Bronchial epithelial cell (primary cell): ENCODE data around the gene PKHD1. TPM values are rescaled to one million over a fixed set of nuclear protein-coding genes. Genes with fewer than 3 reads are reported as not detected.
"Not testable (repeated sequence)": the region's sequence is repeated elsewhere in the genome, so short reads cannot be mapped to it uniquely, and the experiment has no call there.

ENCODE experiments used
- DNase-seq: peaks from one replicate; pipeline ENCODE4 v3.0.0-alpha.2; 2010; ENCODE audit warnings: low read depth
- FAIRE-seq: peaks from 2 replicates; lab custom pipeline; 2011; peaks lifted over from hg19 to GRCh38; lab: Jason Lieb, UNC
- H3K27me3 ChIP-seq: 2 replicates; pipeline ENCODE4 v1.5.1; 2011; ENCODE audit warnings: low read length; ENCODE audit not compliant: control insufficient read depth, insufficient read depth
- H3K36me3 ChIP-seq: 2 replicates; pipeline ENCODE4 v1.5.1; 2011; ENCODE audit warnings: low read length; ENCODE audit not compliant: control insufficient read depth, insufficient read depth
- H3K4me3 ChIP-seq: 2 replicates; pipeline ENCODE4 v1.5.1; 2011; ENCODE audit warnings: mild to moderate bottlenecking, low read depth, low read length, control low read depth
- total RNA-seq: library from RNA; depleted of rRNA; stranded (reverse); fragments of >200 nt; gene quantifications from 2 replicates; pipeline ENCODE4 v1.2.1, GENCODE V29; 2014
- TF ChIP-seq, protein P1 (sequence below): IDR thresholded peaks from 2 replicates; pipeline ENCODE4 v1.5.1; 2011; ENCODE audit warnings: mild to moderate bottlenecking, moderate library complexity, low read length, control low read depth, inconsistent platforms; ENCODE audit not compliant: insufficient read depth, severe bottlenecking

Gene PKHD1
- total RNA-seq, 1 donor from 2014 or later, result not detected

DNA sequence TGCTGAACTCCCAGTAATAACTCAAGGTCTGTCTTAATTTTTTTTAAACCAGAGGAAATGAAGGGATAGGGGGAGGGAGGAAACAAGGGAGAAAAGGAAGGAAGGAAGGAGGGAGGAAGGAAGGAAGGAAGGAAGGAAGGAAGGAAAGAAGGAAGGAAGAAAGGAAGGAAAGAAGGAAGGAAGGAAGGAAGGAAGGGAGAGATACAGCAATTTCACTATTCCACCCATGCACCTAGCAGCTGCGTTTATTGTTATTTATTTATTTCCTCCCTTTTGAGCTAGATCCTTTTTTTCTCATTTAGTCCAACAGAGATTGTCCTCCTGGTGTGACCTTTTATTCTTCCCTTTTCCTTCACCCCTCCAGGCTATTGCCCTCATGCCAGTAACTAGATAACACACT is 97.6 kb downstream of the PKHD1 start:
- TF ChIP-seq, protein P1, sequence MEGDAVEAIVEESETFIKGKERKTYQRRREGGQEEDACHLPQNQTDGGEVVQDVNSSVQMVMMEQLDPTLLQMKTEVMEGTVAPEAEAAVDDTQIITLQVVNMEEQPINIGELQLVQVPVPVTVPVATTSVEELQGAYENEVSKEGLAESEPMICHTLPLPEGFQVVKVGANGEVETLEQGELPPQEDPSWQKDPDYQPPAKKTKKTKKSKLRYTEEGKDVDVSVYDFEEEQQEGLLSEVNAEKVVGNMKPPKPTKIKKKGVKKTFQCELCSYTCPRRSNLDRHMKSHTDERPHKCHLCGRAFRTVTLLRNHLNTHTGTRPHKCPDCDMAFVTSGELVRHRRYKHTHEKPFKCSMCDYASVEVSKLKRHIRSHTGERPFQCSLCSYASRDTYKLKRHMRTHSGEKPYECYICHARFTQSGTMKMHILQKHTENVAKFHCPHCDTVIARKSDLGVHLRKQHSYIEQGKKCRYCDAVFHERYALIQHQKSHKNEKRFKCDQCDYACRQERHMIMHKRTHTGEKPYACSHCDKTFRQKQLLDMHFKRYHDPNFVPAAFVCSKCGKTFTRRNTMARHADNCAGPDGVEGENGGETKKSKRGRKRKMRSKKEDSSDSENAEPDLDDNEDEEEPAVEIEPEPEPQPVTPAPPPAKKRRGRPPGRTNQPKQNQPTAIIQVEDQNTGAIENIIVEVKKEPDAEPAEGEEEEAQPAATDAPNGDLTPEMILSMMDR, result no peak
- Histone ChIP-seq H3K27me3 (no peaks in the 10 kb centered on the region), H3K36me3 (no peaks in the 10 kb centered on the region), H3K4me3 (no peak overlapping the region)
- DNase-seq (no peak), FAIRE-seq (no peak)

DNA sequence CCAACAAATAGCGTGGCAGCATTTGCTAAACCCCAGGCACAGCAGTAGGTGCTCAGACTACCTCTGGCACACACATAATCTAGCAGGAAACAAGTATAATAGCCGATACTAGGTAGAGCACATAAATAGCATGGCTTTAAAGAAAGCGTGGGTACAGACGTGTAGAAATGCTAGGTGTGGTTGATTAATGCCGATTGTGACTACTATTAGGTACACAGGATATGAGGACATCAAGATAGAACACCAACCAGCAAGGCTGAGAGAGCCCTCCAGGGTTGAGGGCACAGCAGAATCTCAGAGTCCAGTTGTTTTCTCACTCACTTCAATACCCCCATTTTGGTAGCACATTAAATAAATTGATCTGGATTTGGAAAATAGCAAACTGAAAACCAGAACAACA is 100.5 kb downstream of the PKHD1 start:
- DNase-seq (no peak), FAIRE-seq (no peak)
- H3K27me3 ChIP-seq, result no peaks in the 10 kb centered on the region
- no peaks in the 10 kb centered on the region for H3K36me3 ChIP-seq
- H3K4me3 ChIP-seq, result no peak overlapping the region
- TF ChIP-seq, protein P1, result no peak

DNA sequence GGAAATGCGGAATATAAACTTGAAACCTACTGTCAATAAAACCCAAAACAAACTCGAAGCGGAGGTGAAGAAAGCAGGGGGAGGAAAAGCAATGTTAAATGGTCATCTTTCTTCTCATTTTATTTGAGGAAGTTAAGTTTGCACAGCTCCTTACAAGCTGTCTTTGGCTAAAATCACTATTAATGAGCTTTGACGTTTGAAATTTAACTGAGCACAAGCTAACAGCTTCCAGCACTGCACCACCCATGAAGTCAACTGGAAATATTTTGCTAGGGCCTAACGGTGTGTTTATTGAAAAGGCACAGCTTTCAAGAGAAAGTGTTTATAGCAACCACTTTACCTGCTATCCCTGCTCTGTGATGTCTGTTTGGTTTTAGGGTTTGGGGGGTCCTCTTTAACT is 103.8 kb downstream of the PKHD1 start:
- FAIRE-seq (no peak), DNase-seq (no peak)
- H3K4me3 ChIP-seq, result no peak overlapping the region

DNA sequence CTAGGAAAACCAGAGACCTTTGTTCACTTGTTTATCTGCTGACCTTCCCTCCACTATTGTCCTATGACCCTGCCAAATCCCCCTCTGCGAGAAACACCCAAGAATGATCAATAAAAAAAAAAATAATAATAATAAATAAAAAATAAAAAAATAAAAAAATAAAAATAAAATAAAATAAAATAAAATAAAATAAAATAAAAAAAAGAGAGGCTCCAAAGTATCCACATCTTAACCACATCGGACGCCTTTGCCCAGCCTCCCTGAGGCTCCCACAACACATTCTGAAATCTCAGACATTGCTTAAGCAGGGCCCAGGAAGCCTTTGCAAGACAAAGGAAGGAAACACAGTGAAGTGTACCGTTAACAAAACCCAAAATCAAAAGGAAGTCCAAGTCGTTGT is 104.7 kb downstream of the PKHD1 start:
- not testable (repeated sequence) for H3K36me3 ChIP-seq, H3K27me3 ChIP-seq, H3K4me3 ChIP-seq, FAIRE-seq, DNase-seq

More for the DNA sequence above, 103.8 kb downstream of the PKHD1 start:
- TF ChIP-seq, protein P1, result no peak
- Histone ChIP-seq H3K27me3 (no peaks in the 10 kb centered on the region), H3K36me3 (no peaks in the 10 kb centered on the region)

DNA sequence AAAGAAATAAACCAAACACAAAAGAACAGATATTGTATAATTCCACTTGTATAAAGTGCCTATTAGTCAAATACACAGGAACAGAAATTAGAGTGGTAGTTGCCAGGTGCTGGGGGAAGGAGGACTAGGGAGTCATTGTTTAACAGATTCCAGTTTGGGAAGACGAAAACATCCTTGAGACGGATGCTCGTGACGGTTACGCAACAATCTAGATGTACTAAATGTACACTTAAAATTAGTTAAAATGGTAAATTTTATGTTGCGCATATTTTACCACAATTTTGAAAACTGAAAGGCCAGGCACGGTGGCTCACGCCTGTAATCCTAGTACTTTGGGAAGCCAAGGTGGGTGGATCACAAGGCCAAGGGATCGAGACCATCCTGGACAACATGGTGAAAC is 111.0 kb downstream of the PKHD1 start:
- H3K36me3 ChIP-seq, result no peaks in the 10 kb centered on the region
- no peak overlapping the region for H3K4me3 ChIP-seq
- TF ChIP-seq, protein P1, result no peak
- FAIRE-seq (no peak), DNase-seq (no peak)
- no peaks in the 10 kb centered on the region for H3K27me3 ChIP-seq

DNA sequence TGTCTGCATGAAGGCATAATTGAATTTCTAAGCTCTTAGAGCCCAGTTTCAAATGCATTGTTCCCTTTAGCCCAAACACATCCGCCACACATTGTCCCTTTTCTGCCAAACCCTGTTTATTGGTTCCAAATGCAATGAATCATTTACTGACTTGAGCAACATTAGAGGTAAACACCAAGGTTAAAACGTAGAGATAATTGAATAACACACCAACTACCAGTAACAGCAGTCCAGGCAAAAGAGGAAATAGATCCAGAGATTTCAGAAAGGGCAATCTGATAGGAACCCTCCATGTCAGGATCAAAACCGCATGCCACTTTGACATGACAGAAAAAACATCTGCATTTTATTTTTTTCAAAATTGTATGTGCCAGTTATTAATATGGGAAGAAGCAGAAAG is 114.8 kb downstream of the PKHD1 start:
- TF ChIP-seq, protein P1, result no peak
- Histone ChIP-seq H3K27me3 (no peaks in the 10 kb centered on the region), H3K4me3 (no peak overlapping the region), H3K36me3 (no peaks in the 10 kb centered on the region)
- DNase-seq (no peak), FAIRE-seq (no peak)
